KMS-11 (cell line): ENCODE results near the gene OR10A5.

Experiments
- H2AFZ ChIP-seq: fragments of 200-600 bp; sonication (generic); 2 replicates; pipeline ENCODE4 v1.6.1; 2016; ENCODE audit warnings: antibody characterized with exemption, mixed run types, low read depth
- H3K27ac ChIP-seq: fragments of 200-600 bp; sonication (generic); 2 replicates; pipeline ENCODE4 v1.6.1; 2016; ENCODE audit warnings: mild to moderate bottlenecking, mixed run types
- H3K27me3 ChIP-seq: fragments of 200-600 bp; sonication (generic); 2 replicates; pipeline ENCODE4 v1.6.1; 2017; ENCODE audit warnings: mild to moderate bottlenecking, low read depth, mixed run types, moderate library complexity; ENCODE audit not compliant: insufficient read depth
- H3K36me3 ChIP-seq: fragments of 200-600 bp; sonication (generic); 2 replicates; pipeline ENCODE4 v1.6.1; 2017; ENCODE audit warnings: mild to moderate bottlenecking, mixed run types; ENCODE audit not compliant: insufficient read depth
- H3K4me1 ChIP-seq: fragments of 200-600 bp; sonication (generic); 2 replicates; pipeline ENCODE4 v1.6.1; 2016; ENCODE audit warnings: mild to moderate bottlenecking, low read depth, mixed run types; ENCODE audit not compliant: poor library complexity, severe bottlenecking
- H3K4me2 ChIP-seq: fragments of 200-600 bp; sonication (generic); 2 replicates; pipeline ENCODE4 v1.7.0; 2016; ENCODE audit warnings: mild to moderate bottlenecking, mixed run types
- H3K4me3 ChIP-seq: fragments of 200-600 bp; sonication (generic); IDR thresholded peaks from 2 replicates; pipeline ENCODE4 v1.6.1; 2017; ENCODE audit warnings: low read depth, low read length, mixed read lengths; ENCODE audit not compliant: insufficient read depth
- H3K79me2 ChIP-seq: fragments of 200-600 bp; sonication (generic); 2 replicates; pipeline ENCODE4 v1.6.1; 2016; ENCODE audit warnings: low read depth, mixed run types; ENCODE audit not compliant: insufficient read depth
- H3K9ac ChIP-seq: fragments of 200-600 bp; sonication (generic); 2 replicates; pipeline ENCODE4 v1.6.1; 2016; ENCODE audit warnings: mild to moderate bottlenecking, mixed run types
- H4K20me1 ChIP-seq: fragments of 200-600 bp; sonication (generic); 2 replicates; pipeline ENCODE4 v1.6.1; 2016; ENCODE audit warnings: mild to moderate bottlenecking, mixed run types; ENCODE audit not compliant: insufficient read depth
- TF ChIP-seq, protein P1 (sequence below): fragments of 200-600 bp; sonication (generic); conservative IDR thresholded peaks from 2 replicates; pipeline ENCODE4 v1.6.1; 2017; ENCODE audit warnings: low read depth, mild to moderate bottlenecking, antibody characterized with exemption, low read length, moderate library complexity, mixed read lengths

OR10A5 gene

GRCh38 chr11:6817694-6818093 is 27.8 kb upstream of the OR10A5 start:
- no peaks in the 10 kb centered on the region for H3K36me3 ChIP-seq
- no peak overlapping the region for H3K9ac ChIP-seq
- H3K79me2 ChIP-seq = no peaks in the 10 kb centered on the region
- H2AFZ ChIP-seq = no peak overlapping the region
- no peak overlapping the region for H3K4me3 ChIP-seq
- H3K27me3 ChIP-seq = no peaks in the 10 kb centered on the region
- no peaks in the 10 kb centered on the region for H4K20me1 ChIP-seq
- H3K4me1 ChIP-seq = no peaks in the 10 kb centered on the region
- H3K4me2 ChIP-seq = no peak overlapping the region
- TF ChIP-seq, protein P1, sequence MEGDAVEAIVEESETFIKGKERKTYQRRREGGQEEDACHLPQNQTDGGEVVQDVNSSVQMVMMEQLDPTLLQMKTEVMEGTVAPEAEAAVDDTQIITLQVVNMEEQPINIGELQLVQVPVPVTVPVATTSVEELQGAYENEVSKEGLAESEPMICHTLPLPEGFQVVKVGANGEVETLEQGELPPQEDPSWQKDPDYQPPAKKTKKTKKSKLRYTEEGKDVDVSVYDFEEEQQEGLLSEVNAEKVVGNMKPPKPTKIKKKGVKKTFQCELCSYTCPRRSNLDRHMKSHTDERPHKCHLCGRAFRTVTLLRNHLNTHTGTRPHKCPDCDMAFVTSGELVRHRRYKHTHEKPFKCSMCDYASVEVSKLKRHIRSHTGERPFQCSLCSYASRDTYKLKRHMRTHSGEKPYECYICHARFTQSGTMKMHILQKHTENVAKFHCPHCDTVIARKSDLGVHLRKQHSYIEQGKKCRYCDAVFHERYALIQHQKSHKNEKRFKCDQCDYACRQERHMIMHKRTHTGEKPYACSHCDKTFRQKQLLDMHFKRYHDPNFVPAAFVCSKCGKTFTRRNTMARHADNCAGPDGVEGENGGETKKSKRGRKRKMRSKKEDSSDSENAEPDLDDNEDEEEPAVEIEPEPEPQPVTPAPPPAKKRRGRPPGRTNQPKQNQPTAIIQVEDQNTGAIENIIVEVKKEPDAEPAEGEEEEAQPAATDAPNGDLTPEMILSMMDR = no peak
- no peak overlapping the region for H3K27ac ChIP-seq

GRCh38 chr11:6818967-6819366 is 26.5 kb upstream of the OR10A5 start:
- TF ChIP-seq, protein P1 = no peak
- no peak overlapping the region for H3K4me2 ChIP-seq

GRCh38 chr11:6824136-6824823 is 21.2 kb upstream of the OR10A5 start:
- H3K27ac ChIP-seq = no peak overlapping the region
- no peak overlapping the region for H3K9ac ChIP-seq
- H3K4me3 ChIP-seq = no peak overlapping the region
- peaks cover 20% of the 10 kb centered on the region for H3K4me1 ChIP-seq
- no peak overlapping the region for H3K4me2 ChIP-seq
- H3K36me3 ChIP-seq = no peaks in the 10 kb centered on the region
- no peaks in the 10 kb centered on the region for H3K27me3 ChIP-seq
- H2AFZ ChIP-seq = no peak overlapping the region
- H3K79me2 ChIP-seq = no peaks in the 10 kb centered on the region
- TF ChIP-seq, protein P1 = no peak
- H4K20me1 ChIP-seq = no peaks in the 10 kb centered on the region

More at GRCh38 chr11:6818967-6819366, 26.5 kb upstream of the OR10A5 start:
- no peaks in the 10 kb centered on the region for H3K27me3 ChIP-seq
- H4K20me1 ChIP-seq = no peaks in the 10 kb centered on the region
- no peak overlapping the region for H3K9ac ChIP-seq
- H3K79me2 ChIP-seq = no peaks in the 10 kb centered on the region
- no peak overlapping the region for H3K4me3 ChIP-seq
- no peak overlapping the region for H2AFZ ChIP-seq
- no peaks in the 10 kb centered on the region for H3K4me1 ChIP-seq
- H3K27ac ChIP-seq = no peak overlapping the region
- H3K36me3 ChIP-seq = no peaks in the 10 kb centered on the region

DNA sequence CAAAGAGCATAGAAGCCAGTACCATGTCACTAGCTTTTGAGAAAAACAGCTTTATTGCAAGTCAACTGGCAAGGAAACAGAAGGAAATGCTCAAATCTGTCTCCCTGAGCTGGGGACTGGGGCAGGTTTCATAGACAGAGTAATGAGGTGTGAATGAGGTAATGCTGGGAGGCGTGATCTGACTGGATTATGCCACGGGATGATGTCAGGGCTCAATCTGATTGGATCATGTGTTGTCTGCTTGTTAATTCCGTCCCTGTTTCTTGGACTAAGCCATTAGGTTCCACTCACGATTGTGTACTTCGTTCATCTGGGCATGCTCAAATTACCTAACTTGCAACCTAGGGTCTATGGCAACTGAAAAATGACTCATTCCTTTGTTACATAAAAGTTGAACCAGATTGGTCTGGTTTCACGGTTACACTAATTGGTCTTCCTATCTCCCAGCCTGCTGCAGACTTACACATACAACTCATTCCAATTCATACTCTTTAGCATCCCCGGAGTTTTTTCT is 20.2 kb upstream of the OR10A5 start:
- Histone ChIP-seq H3K36me3 (no peaks in the 10 kb centered on the region), H3K27ac (no peak overlapping the region), H3K27me3 (no peaks in the 10 kb centered on the region), H3K4me1 (peaks cover 20% of the 10 kb centered on the region), H3K9ac (no peak overlapping the region), H3K4me3 (no peak overlapping the region), H3K4me2 (no peak overlapping the region), H2AFZ (no peak overlapping the region), H3K79me2 (no peaks in the 10 kb centered on the region), H4K20me1 (no peaks in the 10 kb centered on the region)
- TF ChIP-seq, protein P1 = no peak
